Measurements from ENCODE around the gene PERM1.

- TF ChIP-seq CTCF (IDR thresholded peaks at IDR 0.05): no peak
- no peak for TF ChIP-seq POLR2A (IDR thresholded peaks at IDR 0.05)
These were observed 16.8 kb upstream of the PERM1 start for GRCh38 chr1:998745-998994.

Measured in thyroid gland (tissue), 4 donors.